Caco-2 (cell line): ENCODE data around the gene PPP3R2. TPM values are rescaled to one million over a fixed set of nuclear protein-coding genes. Genes with fewer than 3 reads are reported as not detected.

Experiments used
- BruUV-seq: library from RNA; stranded (reverse); fragments of 400-500 nt; replicated peaks from 2 replicates; lab custom pipeline; 2021; lab: Mats Ljungman, UMichigan
- CTCF ChIA-PET: fragments of 300-600 bp; sonication (Branson Sonifier 250); formaldehyde crosslinking; loops from one replicate; lab custom pipeline; 2022; ENCODE audit warnings: antibody characterized with exemption; lab: Charles Lee
- POLR2A ChIA-PET: fragments of 300-600 bp; sonication (Branson Sonifier 250); formaldehyde crosslinking; loops from one replicate; lab custom pipeline; 2022; ENCODE audit warnings: antibody characterized with exemption; lab: Charles Lee
- DNase-seq, 2 experiments: peaks; one replicate each; pipeline versions ENCODE4 v3.0.0 to v3.0.0-alpha.2; 2020 to 2022
- H3K27me3 ChIP-seq: replicated peaks from 2 replicates; pipeline ENCODE4 v1.6.0; 2011; ENCODE audit warnings: low read length; ENCODE audit not compliant: control insufficient read depth, insufficient read depth
- H3K36me3 ChIP-seq: 2 replicates; pipeline ENCODE4 v1.5.1; 2011; ENCODE audit warnings: low read length; ENCODE audit not compliant: control insufficient read depth, insufficient read depth
- H3K4me1 ChIP-seq: fragments of 250-450 bp; sonication (Bioruptor Pico); 2 replicates; pipeline ENCODE4 v1.5.1; 2020; ENCODE audit warnings: mild to moderate bottlenecking
- H3K4me3 ChIP-seq: 2 replicates; pipeline ENCODE4 v1.5.1; 2011; ENCODE audit warnings: low read depth, mild to moderate bottlenecking, control low read depth, low read length
- H3K9me3 ChIP-seq: fragments of 250-450 bp; sonication (Bioruptor Pico); 2 replicates; pipeline ENCODE4 v1.5.1; 2020; ENCODE audit warnings: mild to moderate bottlenecking, moderate library complexity
- H3K27ac Mint-ChIP-seq: one replicate; pipeline ENCODE4 v1.8.0; 2022; ENCODE audit warnings: mixed read lengths; ENCODE audit not compliant: unreplicated experiment
- H3K27me3 Mint-ChIP-seq: one replicate; pipeline ENCODE4 v1.8.0; 2022; ENCODE audit warnings: mixed read lengths; ENCODE audit not compliant: insufficient read depth, unreplicated experiment
- H3K36me3 Mint-ChIP-seq: one replicate; pipeline ENCODE4 v1.8.0; 2022; ENCODE audit warnings: mild to moderate bottlenecking, mixed read lengths; ENCODE audit not compliant: insufficient read depth, unreplicated experiment
- H3K4me1 Mint-ChIP-seq: one replicate; pipeline ENCODE4 v1.8.0; 2022; ENCODE audit warnings: low read depth, mixed read lengths; ENCODE audit not compliant: unreplicated experiment
- H3K4me3 Mint-ChIP-seq: one replicate; pipeline ENCODE4 v1.8.0; 2022; ENCODE audit warnings: mild to moderate bottlenecking, moderate library complexity, mixed read lengths; ENCODE audit not compliant: unreplicated experiment
- H3K9me3 Mint-ChIP-seq: one replicate; pipeline ENCODE4 v1.8.0; 2022; ENCODE audit warnings: mixed read lengths; ENCODE audit not compliant: unreplicated experiment
- intact Hi-C: fragments of 100-400 bp; cut with micrococcal nuclease; formaldehyde crosslinking; loops from one replicate; pipeline ENCODE4 v1.10.0; 2022; ENCODE audit not compliant: unreplicated experiment
- total RNA-seq: library from RNA; stranded (reverse); gene quantifications from 2 replicates; pipeline ENCODE4 v1.2.3, GENCODE V29; 2022
- TF ChIP-seq, protein P1 (sequence below), 2 experiments: fragments of 200-600 bp in 1 of 2; IDR thresholded peaks; 1 replicate in 1 of 2; 2 replicates in 1 of 2; pipeline versions ENCODE4 v1.5.1 to v1.8.0; 2011 to 2022; ENCODE audit warnings: antibody characterized with exemption in 1 of 2, control low read depth in 1 of 2, inconsistent platforms in 1 of 2, low read depth in 1 of 2, low read length in 1 of 2, mild to moderate bottlenecking in 1 of 2, moderate library complexity in 1 of 2; ENCODE audit not compliant: insufficient read depth in 1 of 2, severe bottlenecking in 1 of 2, unreplicated experiment in 1 of 2

The PPP3R2 gene
- total RNA-seq, 1 experiment from 2014 or later, result not detected

DNA sequence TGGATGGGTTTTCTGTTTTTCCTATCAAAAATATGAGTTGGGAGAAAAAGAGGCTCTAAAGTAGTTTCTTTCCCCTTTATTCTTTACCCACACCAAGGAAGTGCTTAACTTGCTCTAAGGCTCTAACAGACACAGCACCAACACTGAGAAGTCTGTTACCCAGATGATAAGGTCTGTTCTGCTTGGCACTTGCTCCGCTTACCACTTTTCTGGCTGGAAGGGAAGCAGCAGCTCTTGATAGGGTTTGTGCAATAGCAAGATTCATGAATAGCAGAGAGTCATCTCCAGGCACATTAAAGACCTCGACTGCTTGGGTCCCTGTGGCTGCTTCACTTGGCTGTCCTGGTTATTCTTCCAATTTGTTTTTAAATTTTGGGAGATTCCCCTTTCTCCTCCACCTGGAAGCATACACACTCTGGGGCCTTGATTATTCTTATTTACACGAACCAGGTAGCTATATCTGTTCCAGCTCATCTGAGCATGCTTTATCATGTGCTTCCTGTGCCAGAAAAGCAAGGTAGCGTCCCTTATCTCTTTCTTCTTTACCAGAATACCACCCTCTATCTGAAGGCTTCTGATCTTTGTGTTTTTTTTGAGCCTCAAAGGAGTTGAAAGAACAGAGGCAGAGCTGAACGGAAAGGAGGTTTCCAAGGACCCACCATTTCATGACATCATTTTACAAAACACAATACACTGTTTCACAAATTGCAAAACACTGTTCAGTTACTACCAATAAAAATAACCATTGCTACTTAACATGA lies 24.8 kb downstream of the PPP3R2 start:
- DNase-seq, result no peak
- no peaks in the 10 kb centered on the region for H3K36me3 Mint-ChIP-seq
- ChIA-PET CTCF (no interaction called here), POLR2A (no interaction called here)
- no peaks in the 10 kb centered on the region for H3K9me3 Mint-ChIP-seq
- H3K36me3 ChIP-seq, result no peaks in the 10 kb centered on the region
- no TSS peak for BruUV-seq
- 0 out of 2 replicates have a peak, but pooled peaks cover 5% of the 10 kb centered on the region for H3K4me1 ChIP-seq
- H3K27me3 Mint-ChIP-seq, result no peaks in the 10 kb centered on the region
- peaks cover under 1% of the 10 kb centered on the region for H3K4me1 Mint-ChIP-seq
- H3K9me3 ChIP-seq, result no peaks in the 10 kb centered on the region
- H3K4me3 ChIP-seq, result no peak overlapping the region
- TF ChIP-seq, protein P1, sequence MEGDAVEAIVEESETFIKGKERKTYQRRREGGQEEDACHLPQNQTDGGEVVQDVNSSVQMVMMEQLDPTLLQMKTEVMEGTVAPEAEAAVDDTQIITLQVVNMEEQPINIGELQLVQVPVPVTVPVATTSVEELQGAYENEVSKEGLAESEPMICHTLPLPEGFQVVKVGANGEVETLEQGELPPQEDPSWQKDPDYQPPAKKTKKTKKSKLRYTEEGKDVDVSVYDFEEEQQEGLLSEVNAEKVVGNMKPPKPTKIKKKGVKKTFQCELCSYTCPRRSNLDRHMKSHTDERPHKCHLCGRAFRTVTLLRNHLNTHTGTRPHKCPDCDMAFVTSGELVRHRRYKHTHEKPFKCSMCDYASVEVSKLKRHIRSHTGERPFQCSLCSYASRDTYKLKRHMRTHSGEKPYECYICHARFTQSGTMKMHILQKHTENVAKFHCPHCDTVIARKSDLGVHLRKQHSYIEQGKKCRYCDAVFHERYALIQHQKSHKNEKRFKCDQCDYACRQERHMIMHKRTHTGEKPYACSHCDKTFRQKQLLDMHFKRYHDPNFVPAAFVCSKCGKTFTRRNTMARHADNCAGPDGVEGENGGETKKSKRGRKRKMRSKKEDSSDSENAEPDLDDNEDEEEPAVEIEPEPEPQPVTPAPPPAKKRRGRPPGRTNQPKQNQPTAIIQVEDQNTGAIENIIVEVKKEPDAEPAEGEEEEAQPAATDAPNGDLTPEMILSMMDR (IDR thresholded peaks at IDR 0.05; ENCODE audit: insufficient read depth in 1 of 2, low read depth in 1 of 2, low read length in 1 of 2, severe bottlenecking in 1 of 2, unreplicated experiment in 1 of 2), result no peak
- H3K27ac Mint-ChIP-seq, result no peak overlapping the region
- H3K4me3 Mint-ChIP-seq, result no peak overlapping the region
- H3K27me3 ChIP-seq, result no peaks in the 10 kb centered on the region
- intact Hi-C loops, result no loop called here

DNA sequence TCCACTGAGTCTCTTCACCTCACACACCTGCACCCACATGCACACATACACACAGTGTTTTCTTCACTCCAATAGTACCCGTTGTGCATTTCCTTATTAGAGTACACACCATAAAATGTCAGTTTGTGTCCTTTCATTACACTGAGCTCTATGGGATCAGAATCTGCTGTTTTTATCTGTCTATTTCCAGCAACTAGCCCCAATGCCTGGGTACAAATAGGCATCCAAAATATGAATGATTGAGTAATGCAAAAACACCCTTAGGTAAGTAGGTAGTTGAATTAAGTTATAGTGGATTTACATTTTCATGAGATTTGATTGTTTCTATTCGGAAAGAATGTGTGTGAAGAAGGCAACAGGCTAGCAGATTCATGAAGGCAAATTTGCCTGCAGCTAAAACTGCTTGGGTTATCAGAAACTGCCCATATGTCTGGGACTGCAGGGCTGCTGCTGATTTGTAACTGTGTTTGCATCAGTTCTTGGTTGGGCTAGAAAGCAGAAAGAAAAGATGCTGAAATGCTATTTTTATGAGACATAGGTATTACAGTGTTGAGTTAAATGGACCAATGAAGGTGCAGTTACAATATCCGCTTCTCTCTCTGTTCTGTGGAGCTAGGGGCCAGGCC lies 26.9 kb downstream of the PPP3R2 start:
- intact Hi-C loops, result loop anchor here (1.0 kb wide), 1 partner anchor 109 kb away; no protein-coding TSS in a partner anchor
- no peaks in the 10 kb centered on the region for H3K27me3 Mint-ChIP-seq
- no peaks in the 10 kb centered on the region for H3K9me3 Mint-ChIP-seq
- H3K4me3 Mint-ChIP-seq, result no peak overlapping the region
- H3K9me3 ChIP-seq, result no peaks in the 10 kb centered on the region
- POLR2A ChIA-PET, result no interaction called here
- no peaks in the 10 kb centered on the region for H3K27me3 ChIP-seq
- TF ChIP-seq, protein P1 (IDR thresholded peaks at IDR 0.05; ENCODE audit: insufficient read depth in 1 of 2, low read depth in 1 of 2, low read length in 1 of 2, severe bottlenecking in 1 of 2, unreplicated experiment in 1 of 2), result no peak
- BruUV-seq, result no TSS peak
- no peaks in the 10 kb centered on the region for H3K4me1 Mint-ChIP-seq
- DNase-seq, result no peak
- CTCF ChIA-PET, result interaction anchor here (0.7 to 1.6 kb wide), 5 partner anchors 33 to 202 kb away, joined by 3 to 14 read pairs (median 3); partner anchors contain the start of gene RNF20
- peaks cover 12% of the 10 kb centered on the region for H3K36me3 Mint-ChIP-seq
- H3K27ac Mint-ChIP-seq, result no peak overlapping the region
- H3K36me3 ChIP-seq, result peaks cover 2% of the 10 kb centered on the region; the same call in 1 of the 2 replicates
- 0 out of 2 replicates have a peak, but pooled peaks cover 5% of the 10 kb centered on the region for H3K4me1 ChIP-seq
- no peak overlapping the region for H3K4me3 ChIP-seq

DNA sequence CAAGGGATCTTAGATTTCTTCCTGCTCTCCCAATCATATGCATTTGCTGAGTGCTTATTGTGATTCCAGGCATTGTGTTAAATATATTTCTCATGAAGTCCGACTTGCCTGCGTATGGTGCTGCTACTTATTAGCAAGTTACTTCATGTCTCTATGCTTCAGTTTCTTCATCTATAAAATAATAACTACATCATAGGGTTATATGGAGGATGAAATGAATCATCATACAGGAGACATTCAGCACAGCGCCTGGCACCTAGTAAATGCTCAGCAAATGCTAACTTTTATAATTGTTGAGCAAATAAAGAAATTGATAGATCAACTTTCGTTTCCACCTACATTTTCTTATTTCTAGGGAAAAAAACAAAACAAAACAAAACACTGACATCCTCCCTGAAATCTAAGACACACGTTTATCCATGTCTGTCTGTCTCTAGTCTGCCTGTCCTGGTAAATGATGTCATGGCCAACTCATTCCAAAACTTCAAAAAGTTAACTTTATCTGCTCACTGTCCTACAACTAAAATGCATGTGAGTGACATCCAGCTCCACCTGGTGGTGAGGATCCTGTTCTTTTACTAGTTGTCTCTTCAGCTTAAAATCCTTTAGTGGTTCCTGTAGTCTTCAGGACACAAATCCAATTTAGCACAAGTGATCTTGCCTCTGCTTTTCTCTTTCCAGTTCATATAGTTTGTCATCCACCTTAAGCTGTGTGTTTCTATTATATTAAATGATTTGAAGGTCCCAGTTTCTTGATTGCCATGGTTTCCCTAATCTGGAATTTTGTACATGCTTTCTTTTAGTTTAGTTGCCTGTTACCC lies 27.7 kb downstream of the PPP3R2 start:
- no TSS peak for BruUV-seq
- Mint-ChIP-seq H3K4me1 (no peaks in the 10 kb centered on the region), H3K27me3 (no peaks in the 10 kb centered on the region), H3K36me3 (peaks cover 12% of the 10 kb centered on the region), H3K27ac (no peak overlapping the region), H3K4me3 (no peak overlapping the region), H3K9me3 (no peaks in the 10 kb centered on the region)
- TF ChIP-seq, protein P1 (IDR thresholded peaks at IDR 0.05; ENCODE audit: insufficient read depth in 1 of 2, low read depth in 1 of 2, low read length in 1 of 2, severe bottlenecking in 1 of 2, unreplicated experiment in 1 of 2), result peak; percentile 50 to 60
- ChIA-PET CTCF (interaction anchor here (0.6 to 1.6 kb wide), 8 partner anchors 15 to 255 kb away, joined by 3 to 14 read pairs (median 3); partner anchors contain the start of gene RNF20), POLR2A (no interaction called here)
- intact Hi-C loops, result loop anchor here (1.0 kb wide), 1 partner anchor 108 kb away; no protein-coding TSS in a partner anchor
- no peaks in the 10 kb centered on the region for H3K27me3 ChIP-seq
- H3K4me3 ChIP-seq, result no peak overlapping the region
- H3K4me1 ChIP-seq, result 0 out of 2 replicates have a peak, but pooled peaks cover 5% of the 10 kb centered on the region
- H3K9me3 ChIP-seq, result no peaks in the 10 kb centered on the region
- peak in 1 of 2 experiments; percentile 44 for DNase-seq
- H3K36me3 ChIP-seq, result peaks cover 2% of the 10 kb centered on the region; the same call in 1 of the 2 replicates
